Retinal pigment epithelial cell (primary cell): ENCODE results near the gene NDUFA8.

Experiments
- DNase-seq: peaks from one replicate; pipeline ENCODE4 v3.0.0-alpha.2; 2010; ENCODE audit warnings: low read depth
- H3K4me3 ChIP-seq: 2 replicates; pipeline ENCODE4 v1.5.1; 2011; ENCODE audit warnings: mild to moderate bottlenecking, low read length, control low read depth, moderate library complexity
- TF ChIP-seq, protein P1 (sequence below): conservative IDR thresholded peaks from 2 replicates; pipeline ENCODE4 v1.5.1; 2011; ENCODE audit warnings: low read depth, low read length, control low read depth, inconsistent platforms

NDUFA8 gene

DNA sequence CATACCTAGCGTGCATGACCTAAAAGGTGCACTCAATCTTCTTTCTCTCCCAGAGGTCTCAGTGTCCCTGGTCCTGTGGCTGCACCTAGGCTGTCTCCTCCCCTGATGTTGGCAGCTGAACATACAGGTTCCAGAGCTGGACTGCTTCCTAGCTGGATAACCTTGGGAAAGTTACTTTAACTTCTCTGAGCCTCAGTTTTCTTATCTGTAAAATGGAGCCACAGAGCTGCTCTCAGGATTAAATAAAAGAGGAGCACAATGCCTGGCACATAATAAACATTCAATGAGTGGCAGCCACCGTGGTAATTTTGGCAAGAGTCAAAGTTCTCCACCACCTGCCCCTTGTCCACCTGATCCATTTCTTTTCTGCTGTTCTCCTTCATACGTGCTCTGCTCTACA, 14.1 kb upstream of the NDUFA8 start:
- no peak overlapping the region for H3K4me3 ChIP-seq
- TF ChIP-seq, protein P1, sequence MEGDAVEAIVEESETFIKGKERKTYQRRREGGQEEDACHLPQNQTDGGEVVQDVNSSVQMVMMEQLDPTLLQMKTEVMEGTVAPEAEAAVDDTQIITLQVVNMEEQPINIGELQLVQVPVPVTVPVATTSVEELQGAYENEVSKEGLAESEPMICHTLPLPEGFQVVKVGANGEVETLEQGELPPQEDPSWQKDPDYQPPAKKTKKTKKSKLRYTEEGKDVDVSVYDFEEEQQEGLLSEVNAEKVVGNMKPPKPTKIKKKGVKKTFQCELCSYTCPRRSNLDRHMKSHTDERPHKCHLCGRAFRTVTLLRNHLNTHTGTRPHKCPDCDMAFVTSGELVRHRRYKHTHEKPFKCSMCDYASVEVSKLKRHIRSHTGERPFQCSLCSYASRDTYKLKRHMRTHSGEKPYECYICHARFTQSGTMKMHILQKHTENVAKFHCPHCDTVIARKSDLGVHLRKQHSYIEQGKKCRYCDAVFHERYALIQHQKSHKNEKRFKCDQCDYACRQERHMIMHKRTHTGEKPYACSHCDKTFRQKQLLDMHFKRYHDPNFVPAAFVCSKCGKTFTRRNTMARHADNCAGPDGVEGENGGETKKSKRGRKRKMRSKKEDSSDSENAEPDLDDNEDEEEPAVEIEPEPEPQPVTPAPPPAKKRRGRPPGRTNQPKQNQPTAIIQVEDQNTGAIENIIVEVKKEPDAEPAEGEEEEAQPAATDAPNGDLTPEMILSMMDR, result no peak
- DNase-seq, result no peak

DNA sequence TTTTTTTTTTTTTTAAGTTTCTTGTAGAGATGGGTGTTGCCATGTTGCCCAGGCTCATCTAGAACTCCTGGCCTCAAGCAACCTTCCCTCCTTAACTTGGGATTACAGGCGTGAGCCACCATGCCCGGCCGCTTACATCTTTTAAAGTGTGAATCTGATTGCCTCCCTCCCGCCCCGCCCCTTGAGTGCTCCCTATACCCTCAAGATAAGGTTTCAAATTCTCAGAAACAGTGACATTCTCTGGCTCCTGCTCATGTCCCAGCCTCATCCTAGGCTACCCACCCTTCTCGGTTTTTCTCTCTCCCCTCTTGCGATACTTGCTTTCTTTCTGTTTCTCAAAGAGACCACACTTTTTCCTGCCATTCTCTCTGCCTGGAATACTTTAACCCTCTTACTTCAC, 12.6 kb upstream of the NDUFA8 start:
- no peak for DNase-seq
- TF ChIP-seq, protein P1, result no peak
- no peak overlapping the region for H3K4me3 ChIP-seq

- no peak for DNase-seq
- H3K4me3 ChIP-seq, result no peak overlapping the region
- TF ChIP-seq, protein P1, result no peak
These were observed 8.8 kb upstream of the NDUFA8 start for GRCh38 chr9:122168356-122168755.

DNA sequence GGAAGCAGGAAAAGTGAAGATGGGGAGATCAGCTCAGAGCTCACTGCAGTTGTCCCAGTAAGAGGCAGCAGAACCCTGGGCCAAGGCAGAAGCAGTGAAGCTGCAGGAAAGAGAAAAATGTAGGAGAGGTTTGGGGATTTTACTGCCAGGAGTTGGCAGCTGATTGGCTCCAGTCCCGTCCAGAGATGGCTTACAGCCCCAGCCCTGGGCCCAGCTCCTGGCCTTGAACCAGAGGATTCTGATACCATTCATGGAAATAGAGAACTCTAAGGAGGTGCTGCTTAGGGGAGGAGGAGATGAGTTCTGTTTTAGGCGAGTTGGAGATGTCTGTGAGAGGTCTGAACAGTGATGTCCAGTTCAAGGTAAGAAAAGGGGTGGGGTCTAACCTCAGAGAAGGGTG, 4.7 kb upstream of the NDUFA8 start:
- TF ChIP-seq, protein P1, result no peak

DNA sequence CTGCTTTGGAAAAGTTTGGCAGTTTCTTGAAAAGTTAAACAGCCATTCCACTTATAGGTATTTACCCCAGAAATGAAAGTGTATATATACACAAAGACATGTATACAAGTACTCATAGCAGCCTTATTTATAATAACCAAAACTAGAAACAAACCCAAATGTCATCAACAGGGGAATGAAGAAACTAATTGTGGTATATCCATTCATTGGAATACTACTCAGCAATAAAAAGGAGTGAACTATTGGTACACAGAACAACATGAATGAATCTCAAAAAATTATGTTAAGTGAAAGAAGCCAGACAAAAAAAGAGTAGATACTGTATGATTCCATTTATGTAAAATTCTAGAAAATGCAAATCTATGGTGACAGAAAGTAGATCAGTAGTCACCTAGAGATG, 2.8 kb upstream of the NDUFA8 start:
- no peak for DNase-seq
- no peak overlapping the region for H3K4me3 ChIP-seq
- TF ChIP-seq, protein P1, result no peak

More for the DNA sequence above, 4.7 kb upstream of the NDUFA8 start:
- H3K4me3 ChIP-seq, result no peak overlapping the region
- DNase-seq, result no peak

GRCh38 chr9:122159925-122160246, 307 bp upstream of the NDUFA8 start:
- DNase-seq, result no peak
- peak overlapping the region; percentile 96 for H3K4me3 ChIP-seq
- TF ChIP-seq, protein P1, result no peak

DNA sequence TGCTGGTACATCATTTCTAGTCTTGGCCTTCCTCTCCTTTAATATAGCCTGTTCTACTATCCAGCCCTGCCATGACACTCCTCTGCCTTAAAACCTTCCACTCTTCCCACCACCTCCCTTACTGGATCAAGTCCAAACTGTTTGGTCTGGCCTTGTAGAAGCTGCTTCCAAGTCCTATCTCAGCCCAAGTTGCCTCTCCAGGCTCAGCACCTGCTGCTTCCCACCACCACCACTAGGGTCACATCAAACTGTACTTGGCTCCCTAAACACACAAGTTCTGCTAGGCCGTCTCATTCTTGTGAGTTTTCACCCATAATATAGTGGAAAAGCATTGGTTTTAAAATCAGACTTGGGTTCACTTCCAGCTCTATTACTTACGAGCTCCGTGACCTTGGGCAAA, 1.4 kb downstream of the NDUFA8 start:
- no peak for DNase-seq
- TF ChIP-seq, protein P1, result peak; percentile 82
- H3K4me3 ChIP-seq, result peak overlapping the region; percentile 6
